HepG2 (cell line): ENCODE data around the gene USP7. TPM values are rescaled to one million over a fixed set of nuclear protein-coding genes. Genes with fewer than 3 reads are reported as not detected.

Experiments
- AHR ChIP-seq: IDR thresholded peaks from 2 replicates; pipeline ENCODE4 v1.6.1; 2018; ENCODE audit warnings: missing genetic modification reagents, missing compliant biosample characterization
- BORCS8-MEF2B ChIP-seq: sonication (generic); formaldehyde crosslinking; IDR thresholded peaks from 2 replicates; pipeline ENCODE4 v1.8.0; 2022; ENCODE audit warnings: mild to moderate bottlenecking, missing genetic modification reagents
- CEBPB ChIP-seq: IDR thresholded peaks from 2 replicates; pipeline ENCODE4 v1.6.1; 2011; ENCODE audit warnings: low read depth, low read length, improper control_type of control experiment, borderline replicate concordance
- ISL2 ChIP-seq: sonication (generic); formaldehyde crosslinking; IDR thresholded peaks from 2 replicates; pipeline ENCODE4 v1.5.0; 2020; ENCODE audit warnings: missing genetic modification reagents
- NFATC3 ChIP-seq: sonication (generic); formaldehyde crosslinking; IDR thresholded peaks from 2 replicates; pipeline ENCODE4 v1.5.1; 2020; ENCODE audit warnings: mild to moderate bottlenecking, missing genetic modification reagents
- NR3C1 ChIP-seq: sonication (generic); formaldehyde crosslinking; IDR thresholded peaks from 2 replicates; pipeline ENCODE4 v1.4.0; 2020; ENCODE audit warnings: missing genetic modification reagents
- RXRA ChIP-seq: sonication (generic); formaldehyde crosslinking; IDR thresholded peaks from 2 replicates; pipeline ENCODE4 v1.5.1; 2020; ENCODE audit warnings: missing genetic modification reagents
- SCMH1 ChIP-seq: sonication (generic); formaldehyde crosslinking; IDR thresholded peaks from 2 replicates; pipeline ENCODE4 v1.9.0; 2021; ENCODE audit warnings: missing genetic modification reagents, mild to moderate bottlenecking, borderline replicate concordance
- SMAD1 ChIP-seq: sonication (generic); formaldehyde crosslinking; IDR thresholded peaks from 2 replicates; pipeline ENCODE4 v1.4.0; 2020; ENCODE audit warnings: missing genetic modification reagents, low read depth, mild to moderate bottlenecking, borderline replicate concordance
- ZBTB7A ChIP-seq: sonication (generic); formaldehyde crosslinking; IDR thresholded peaks from 2 replicates; pipeline ENCODE4 v1.8.0; 2022; ENCODE audit warnings: mild to moderate bottlenecking, missing genetic modification reagents
- ZMAT3 ChIP-seq: sonication (generic); formaldehyde crosslinking; conservative IDR thresholded peaks from 2 replicates; pipeline ENCODE4 v1.7.0; 2021; ENCODE audit warnings: missing genetic modification reagents
- ZNF10 ChIP-seq: sonication (generic); formaldehyde crosslinking; IDR thresholded peaks from 2 replicates; pipeline ENCODE4 v1.4.0; 2020; ENCODE audit warnings: mild to moderate bottlenecking, low read depth, missing genetic modification reagents, borderline replicate concordance
- ZNF430 ChIP-seq: sonication (generic); formaldehyde crosslinking; IDR thresholded peaks from 2 replicates; pipeline ENCODE4 v1.9.0; 2021; ENCODE audit warnings: mild to moderate bottlenecking, missing genetic modification reagents
- ZNF431 ChIP-seq: sonication (generic); formaldehyde crosslinking; IDR thresholded peaks from 2 replicates; pipeline ENCODE4 v1.9.0; 2022; ENCODE audit warnings: missing genetic modification reagents, low read depth, mild to moderate bottlenecking, borderline replicate concordance
- ZNF547 ChIP-seq: sonication (generic); formaldehyde crosslinking; IDR thresholded peaks from 2 replicates; pipeline ENCODE4 v1.5.1; 2020; ENCODE audit warnings: mild to moderate bottlenecking, missing genetic modification reagents
- ZNF563 ChIP-seq: sonication (generic); formaldehyde crosslinking; IDR thresholded peaks from 2 replicates; pipeline ENCODE4 v1.8.0; 2022; ENCODE audit warnings: mild to moderate bottlenecking, moderate library complexity, missing genetic modification reagents
- ZNF629 ChIP-seq: sonication (generic); formaldehyde crosslinking; conservative IDR thresholded peaks from 2 replicates; pipeline ENCODE4 v1.5.0; 2020; ENCODE audit warnings: missing genetic modification reagents
- ZNF670 ChIP-seq: sonication (generic); formaldehyde crosslinking; IDR thresholded peaks from 2 replicates; pipeline ENCODE4 v1.8.0; 2022; ENCODE audit warnings: mild to moderate bottlenecking, missing genetic modification reagents, borderline replicate concordance
- ZNF749 ChIP-seq: sonication (generic); formaldehyde crosslinking; IDR thresholded peaks from 2 replicates; pipeline ENCODE4 v1.8.0; 2022; ENCODE audit warnings: mild to moderate bottlenecking, missing genetic modification reagents, moderate library complexity, borderline replicate concordance
- ZNF775 ChIP-seq: sonication (generic); formaldehyde crosslinking; IDR thresholded peaks from 2 replicates; pipeline ENCODE4 v1.4.0; 2020; ENCODE audit warnings: missing genetic modification reagents, mild to moderate bottlenecking, moderate library complexity, borderline replicate concordance
- polyA plus RNA-seq, 8 experiments: library from polyadenylated mRNA; depleted of rRNA in 3 of 8; stranded (reverse) in 7 of 8; unstranded in 1 of 8; fragments of >200 nt; fragmentation: Illumina TruSeq in 4 of 8; extraction: Trizol in 4 of 8; gene quantifications; 2 replicates each; pipeline versions ENCODE4 v1.2.1 to v1.2.3, GENCODE V29; 2011 to 2016; ENCODE audit warnings: low read depth in 4 of 8, missing spikeins in 1 of 8, mixed read lengths in 1 of 8; ENCODE audit not compliant: insufficient read depth in 1 of 8
- total RNA-seq, 5 experiments: library from RNA; depleted of rRNA; stranded (reverse); fragments of >200 nt; fragmentation: Illumina TruSeq; extraction: Trizol; gene quantifications; 2 replicates each; pipeline ENCODE4 v1.2.3, GENCODE V29; 2016; ENCODE audit warnings: low read depth in 1 of 5
- TF ChIP-seq, protein P1 (sequence below): sonication (generic); formaldehyde crosslinking; IDR thresholded peaks from 2 replicates; pipeline ENCODE4 v1.8.0; 2022; ENCODE audit warnings: missing genetic modification reagents, mild to moderate bottlenecking, borderline replicate concordance
- TF ChIP-seq, protein P2 (sequence below): sonication (generic); formaldehyde crosslinking; IDR thresholded peaks from 2 replicates; pipeline ENCODE4 v1.8.0; 2022; ENCODE audit warnings: low read depth, missing genetic modification reagents
- TF ChIP-seq, protein P3 (sequence below): sonication (generic); formaldehyde crosslinking; IDR thresholded peaks from 2 replicates; pipeline ENCODE4 v1.8.0; 2022; ENCODE audit warnings: mild to moderate bottlenecking, missing genetic modification reagents; ENCODE audit not compliant: insufficient replicate concordance
- TF ChIP-seq, protein P4 (sequence below): sonication (generic); formaldehyde crosslinking; IDR thresholded peaks from 2 replicates; pipeline ENCODE4 v1.5.0; 2020; ENCODE audit warnings: mild to moderate bottlenecking, missing genetic modification reagents

The USP7 gene
- total and polyA plus RNA-seq, 2 of the 13 experiments (the other 11 are each of a cell fraction or from before 2014, with no cell fraction given): 52.5 to 173 TPM

DNA sequence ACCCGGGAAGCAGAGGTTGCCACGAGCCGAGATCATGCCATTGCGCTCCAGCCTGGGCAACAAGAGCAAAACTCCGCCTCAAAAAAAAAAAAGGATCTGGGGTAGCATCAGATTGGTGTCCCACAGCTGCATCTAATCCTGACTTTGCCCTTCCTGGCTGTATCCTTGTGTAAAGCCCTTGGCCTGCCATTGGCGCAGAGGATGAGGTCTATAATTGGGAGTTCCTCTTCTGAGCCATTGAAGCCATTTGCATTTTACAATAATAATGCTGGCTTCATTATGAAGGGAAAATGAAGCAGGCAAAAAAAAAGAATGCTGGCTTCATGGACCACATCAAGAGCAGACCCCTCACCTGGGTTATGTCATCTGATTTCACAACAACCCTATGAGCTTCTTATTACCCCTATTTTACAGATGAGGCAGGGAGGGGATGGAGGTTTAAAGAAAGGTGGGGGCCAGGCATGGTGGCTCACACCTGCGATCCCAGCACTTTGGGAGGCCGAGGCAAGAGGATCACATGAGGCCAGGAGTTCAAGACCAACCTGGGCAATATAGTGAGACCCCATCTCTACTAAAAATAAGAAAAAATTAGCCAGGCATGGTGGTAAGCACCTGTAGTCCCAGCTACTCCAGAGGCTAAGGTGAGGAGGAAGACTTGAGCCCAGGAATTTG lies 82.7 kb downstream of the USP7 start (continued):
- TF ChIP-seq, protein P1, sequence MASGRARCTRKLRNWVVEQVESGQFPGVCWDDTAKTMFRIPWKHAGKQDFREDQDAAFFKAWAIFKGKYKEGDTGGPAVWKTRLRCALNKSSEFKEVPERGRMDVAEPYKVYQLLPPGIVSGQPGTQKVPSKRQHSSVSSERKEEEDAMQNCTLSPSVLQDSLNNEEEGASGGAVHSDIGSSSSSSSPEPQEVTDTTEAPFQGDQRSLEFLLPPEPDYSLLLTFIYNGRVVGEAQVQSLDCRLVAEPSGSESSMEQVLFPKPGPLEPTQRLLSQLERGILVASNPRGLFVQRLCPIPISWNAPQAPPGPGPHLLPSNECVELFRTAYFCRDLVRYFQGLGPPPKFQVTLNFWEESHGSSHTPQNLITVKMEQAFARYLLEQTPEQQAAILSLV: peak; percentile 34; the same call in 1 of the 2 replicates
- TF ChIP-seq ZNF749 (CRISPR knock-in tag) (no peak), ZBTB7A (CRISPR knock-in tag) (0 out of 2 replicates have a peak, but pooled peaks have one; percentile 26), ISL2 (CRISPR knock-in tag) (no peak), BORCS8-MEF2B (CRISPR knock-in tag) (no peak), CEBPB (peak; percentile 9; the same call in 1 of the 2 replicates), ZNF10 (CRISPR knock-in tag) (no peak), SCMH1 (CRISPR knock-in tag) (no peak), ZNF670 (CRISPR knock-in tag) (0 out of 2 replicates have a peak, but pooled peaks have one; percentile 55), ZNF547 (no peak; the same call in 1 of the 2 replicates), ZNF775 (CRISPR knock-in tag) (no peak), NR3C1 (no peak), RXRA (CRISPR knock-in tag) (no peak), ZMAT3 (CRISPR knock-in tag) (no peak), ZNF431 (no peak), NFATC3 (CRISPR knock-in tag) (no peak), ZNF629 (CRISPR knock-in tag) (no peak), AHR (CRISPR knock-in tag) (no peak), SMAD1 (CRISPR knock-in tag) (no peak), ZNF430 (CRISPR knock-in tag) (no peak), ZNF563 (CRISPR knock-in tag) (no peak)
- TF ChIP-seq, protein P2, sequence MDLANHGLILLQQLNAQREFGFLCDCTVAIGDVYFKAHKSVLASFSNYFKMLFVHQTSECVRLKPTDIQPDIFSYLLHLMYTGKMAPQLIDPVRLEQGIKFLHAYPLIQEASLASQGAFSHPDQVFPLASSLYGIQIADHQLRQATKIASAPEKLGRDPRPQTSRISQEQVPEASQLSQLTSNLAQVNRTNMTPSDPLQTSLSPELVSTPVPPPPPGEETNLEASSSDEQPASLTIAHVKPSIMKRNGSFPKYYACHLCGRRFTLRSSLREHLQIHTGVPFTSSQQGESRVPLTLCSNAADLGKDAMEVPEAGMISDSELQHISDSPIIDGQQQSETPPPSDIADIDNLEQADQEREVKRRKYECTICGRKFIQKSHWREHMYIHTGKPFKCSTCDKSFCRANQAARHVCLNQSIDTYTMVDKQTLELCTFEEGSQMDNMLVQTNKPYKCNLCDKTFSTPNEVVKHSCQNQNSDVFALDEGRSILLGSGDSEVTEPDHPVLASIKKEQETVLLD (CRISPR knock-in tag): no peak
- TF ChIP-seq, protein P3, sequence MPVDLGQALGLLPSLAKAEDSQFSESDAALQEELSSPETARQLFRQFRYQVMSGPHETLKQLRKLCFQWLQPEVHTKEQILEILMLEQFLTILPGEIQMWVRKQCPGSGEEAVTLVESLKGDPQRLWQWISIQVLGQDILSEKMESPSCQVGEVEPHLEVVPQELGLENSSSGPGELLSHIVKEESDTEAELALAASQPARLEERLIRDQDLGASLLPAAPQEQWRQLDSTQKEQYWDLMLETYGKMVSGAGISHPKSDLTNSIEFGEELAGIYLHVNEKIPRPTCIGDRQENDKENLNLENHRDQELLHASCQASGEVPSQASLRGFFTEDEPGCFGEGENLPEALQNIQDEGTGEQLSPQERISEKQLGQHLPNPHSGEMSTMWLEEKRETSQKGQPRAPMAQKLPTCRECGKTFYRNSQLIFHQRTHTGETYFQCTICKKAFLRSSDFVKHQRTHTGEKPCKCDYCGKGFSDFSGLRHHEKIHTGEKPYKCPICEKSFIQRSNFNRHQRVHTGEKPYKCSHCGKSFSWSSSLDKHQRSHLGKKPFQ: no peak
- TF ChIP-seq, protein P4, sequence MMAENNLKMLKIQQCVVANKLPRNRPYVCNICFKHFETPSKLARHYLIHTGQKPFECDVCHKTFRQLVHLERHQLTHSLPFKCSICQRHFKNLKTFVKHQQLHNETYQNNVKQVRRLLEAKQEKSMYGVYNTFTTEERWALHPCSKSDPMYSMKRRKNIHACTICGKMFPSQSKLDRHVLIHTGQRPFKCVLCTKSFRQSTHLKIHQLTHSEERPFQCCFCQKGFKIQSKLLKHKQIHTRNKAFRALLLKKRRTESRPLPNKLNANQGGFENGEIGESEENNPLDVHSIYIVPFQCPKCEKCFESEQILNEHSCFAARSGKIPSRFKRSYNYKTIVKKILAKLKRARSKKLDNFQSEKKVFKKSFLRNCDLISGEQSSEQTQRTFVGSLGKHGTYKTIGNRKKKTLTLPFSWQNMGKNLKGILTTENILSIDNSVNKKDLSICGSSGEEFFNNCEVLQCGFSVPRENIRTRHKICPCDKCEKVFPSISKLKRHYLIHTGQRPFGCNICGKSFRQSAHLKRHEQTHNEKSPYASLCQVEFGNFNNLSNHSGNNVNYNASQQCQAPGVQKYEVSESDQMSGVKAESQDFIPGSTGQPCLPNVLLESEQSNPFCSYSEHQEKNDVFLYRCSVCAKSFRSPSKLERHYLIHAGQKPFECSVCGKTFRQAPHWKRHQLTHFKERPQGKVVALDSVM (CRISPR knock-in tag): peak; percentile 70
